Stimulated activated CD8-positive, alpha-beta memory T cell treated with anti-CD3 and anti-CD28 coated beads, Interleukin-4, amount 100 ng/mL, for 1 hour (primary cell): Measurements from ENCODE around the gene TMEM116.

Experiments
- DNase-seq, 2 donors: peaks; one replicate each; pipeline ENCODE4 v3.0.0-alpha.2; 2020; ENCODE audit warnings: low read depth in 2 of 2, low spot score in 1 of 2

Gene TMEM116

GRCh38 chr12:111905502-111905901, 107.5 kb downstream of the TMEM116 start:
- no peak for DNase-seq

GRCh38 chr12:111904446-111904975, 108.5 kb downstream of the TMEM116 start:
- DNase-seq = no peak

- DNase-seq = no peak
Observed at GRCh38 chr12:111901182-111901581, 111.8 kb downstream of the TMEM116 start.

GRCh38 chr12:111894556-111894955, 118.4 kb downstream of the TMEM116 start:
- DNase-seq = no peak

GRCh38 chr12:111893287-111893686, 119.7 kb downstream of the TMEM116 start:
- DNase-seq = no peak

- DNase-seq = no peak
Observed at GRCh38 chr12:111887926-111888745, 124.8 kb downstream of the TMEM116 start.

- DNase-seq = no peak
Observed at GRCh38 chr12:111886662-111887545, 126.1 kb downstream of the TMEM116 start.

- no peak for DNase-seq
Observed at GRCh38 chr12:111881716-111882115, 131.2 kb downstream of the TMEM116 start.
